Measurements from ENCODE around the gene GPR61. TPM values are rescaled to one million over a fixed set of nuclear protein-coding genes. Genes with fewer than 3 reads are reported as not detected.

The GPR61 gene
- total and polyA plus RNA-seq, 9 of the 15 experiments (the other 6 are each of a cell fraction or from before 2014, with no cell fraction given): 0.04 to 1.1 (median 0.25) TPM; not detected in 4

- TF ChIP-seq CHD7 (IDR thresholded peaks at IDR 0.05; ENCODE audit: low read depth, low read length) (no peak), ERF (CRISPR knock-in tag; IDR thresholded peaks at IDR 0.05) (no peak; the same call in 1 of the 2 replicates), PATZ1 (CRISPR knock-in tag; IDR thresholded peaks at IDR 0.05; ENCODE audit: borderline replicate concordance) (no peak), ATF2 (CRISPR knock-in tag; IDR thresholded peaks at IDR 0.05) (no peak), SOX6 (IDR thresholded peaks at IDR 0.05) (peak; percentile 62; the same call in 1 of the 2 replicates), ZSCAN29 (IDR thresholded peaks at IDR 0.05) (0 out of 2 replicates have a peak, but pooled peaks have one; percentile 2), SMAD2 (IDR thresholded peaks at IDR 0.05; ENCODE audit: low read depth, low read length) (no peak), ZNF197 (CRISPR knock-in tag; IDR thresholded peaks at IDR 0.05; ENCODE audit: low read depth) (no peak; the same call in 1 of the 2 replicates), MIER1 (IDR thresholded peaks at IDR 0.05; ENCODE audit: low read depth) (no peak), ZNF511 (CRISPR knock-in tag; IDR thresholded peaks at IDR 0.05) (no peak), RBM22 (IDR thresholded peaks at IDR 0.05; ENCODE audit: low read depth, low read length, poor library complexity, severe bottlenecking) (no peak)
These were observed 45.7 kb upstream of the GPR61 start, which contains the start of gene CYB561D1 (continued) for GRCh38 chr1:109493805-109494539.

Data from K562 (cell line).